Spleen (tissue), 11 donors: ENCODE data around the gene UBE3B. TPM values are rescaled to one million over a fixed set of nuclear protein-coding genes. Genes with fewer than 3 reads are reported as not detected.

Experiments used
- DNase-seq: peaks from one replicate; pipeline ENCODE4 v3.0.0-alpha.2; 2020
- H3K27ac ChIP-seq, 8 donors: fragments of 200-600 bp; sonication (generic) in 7 of 8; 1 replicate in 4 of 8; 2 replicates in 4 of 8; pipeline versions ENCODE4 v1.5.0 to v1.8.0; 2016 to 2021; ENCODE audit warnings: inconsistent platforms in 4 of 8, mild to moderate bottlenecking in 4 of 8, moderate library complexity in 1 of 8
- H3K27me3 ChIP-seq, 7 donors: fragments of 200-600 bp; sonication (generic) in 6 of 7; replicated peaks in 1 of 7; 1 replicate in 4 of 7; 2 replicates in 3 of 7; pipeline versions ENCODE4 v1.5.0 to v1.8.0; 2016 to 2021; ENCODE audit warnings: inconsistent platforms in 3 of 7, mild to moderate bottlenecking in 1 of 7
- H3K36me3 ChIP-seq, 6 donors: fragments of 200-600 bp; sonication (generic) in 5 of 6; 1 replicate in 4 of 6; 2 replicates in 2 of 6; pipeline versions ENCODE4 v1.5.0 to v1.8.0; 2016 to 2021; ENCODE audit warnings: inconsistent platforms in 2 of 6
- H3K4me1 ChIP-seq, 6 donors: fragments of 200-600 bp; sonication (generic) in 5 of 6; 1 replicate in 3 of 6; 2 replicates in 3 of 6; pipeline versions ENCODE4 v1.5.0 to v1.8.0; 2016 to 2021; ENCODE audit warnings: inconsistent platforms in 3 of 6
- H3K4me3 ChIP-seq, 8 donors: fragments of 200-600 bp; sonication (generic) in 7 of 8; 1 replicate in 4 of 8; 2 replicates in 4 of 8; pipeline versions ENCODE4 v1.5.0 to v1.8.0; 2016 to 2021; ENCODE audit warnings: inconsistent platforms in 4 of 8, mild to moderate bottlenecking in 4 of 8, moderate library complexity in 2 of 8
- H3K9me3 ChIP-seq, 8 donors: fragments of 200-600 bp; sonication (generic) in 7 of 8; 1 replicate in 4 of 8; 2 replicates in 4 of 8; pipeline versions ENCODE4 v1.5.0 to v1.8.0; 2016 to 2021; ENCODE audit warnings: inconsistent platforms in 4 of 8
- CTCF ChIP-seq, 11 experiments: fragments of 200-600 bp in 7 of 11; fragments of 450-650 bp in 4 of 11; sonication (generic) in 4 of 11; IDR thresholded peaks in 8 of 11; conservative IDR thresholded peaks in 3 of 11; 1 replicate in 7 of 11; 2 replicates in 4 of 11; pipeline versions ENCODE4 v1.4.0 to v1.8.0; 2016 to 2021; ENCODE audit warnings: antibody characterized with exemption in 11 of 11, inconsistent platforms in 4 of 11, mild to moderate bottlenecking in 1 of 11
- POLR2A ChIP-seq, 3 donors: fragments of 450-650 bp; IDR thresholded peaks; one replicate each; pipeline ENCODE4 v1.5.1; 2017; ENCODE audit warnings: antibody characterized with exemption in 3 of 3, mild to moderate bottlenecking in 1 of 3
- POLR2AphosphoS5 ChIP-seq, 3 donors: sonication (generic); formaldehyde crosslinking; IDR thresholded peaks; one replicate each; pipeline ENCODE4 v1.5.1; 2017; ENCODE audit warnings: antibody characterized with exemption in 3 of 3
- WGBS, 5 donors: extraction: QIAGEN DNeasy Blood & Tissue Kit in 3 of 5; methylation state at CpG; one replicate each; pipeline versions ENCODE4 v1.1.5 to v1.1.7; 2013 to 2018; 5-methylcytosine and 5-hydroxymethylcytosine counted together
- intact Hi-C: fragments of 100-400 bp; cut with DNase I; formaldehyde crosslinking; loops from one replicate; pipeline ENCODE4 v1.15.0; 2023; ENCODE audit warnings: low total_unique reads
- polyA plus RNA-seq, 3 donors: library from polyadenylated mRNA; stranded (reverse); fragments of 200-250 nt; gene quantifications; one replicate each; pipeline ENCODE4 v1.2.1, GENCODE V29; 2013
- total RNA-seq, 7 donors: library from RNA; depleted of rRNA in 3 of 7; stranded (reverse); fragments of >200 nt in 3 of 7; fragmentation: NEBNext Ultra II Directional in 4 of 7; extraction: Animal tissue kit (Norgen Biotek cat#: 25700) in 4 of 7; gene quantifications; one replicate each; pipeline versions ENCODE4 v1.1.0 to v1.2.1, GENCODE V29; 2016 to 2021
- donor health status: healthy with polysubstance abuse.
- donor health status: DM: no; HTN: no; CAD: no; lungs with moderate emphysema.
- donor health status: DM: no; HTN: no; CAD: no.
- donor health status: Bipolar disorder and iron deficiency.
- donor health status: healthy.
- donor health status: DM: no; HTN: no; CAD: no.
- donor health status: DM: yes; HTN: yes; CAD: no.

Gene UBE3B
- total and polyA plus RNA-seq, 10 donors: 5.7 to 63.1 (median 42.3) TPM

- no peaks in the 10 kb centered on the region for H3K4me1 ChIP-seq
- H3K4me3 ChIP-seq: no peak overlapping the region
- DNase-seq: no peak
- peaks cover 11 to 100% (median 100%) of the 10 kb centered on the region in 6 donors for H3K36me3 ChIP-seq
- no peak overlapping the region for H3K27ac ChIP-seq
- H3K9me3 ChIP-seq: no peaks in the 10 kb centered on the region
- intact Hi-C loops: no loop called here
- H3K27me3 ChIP-seq: no peaks in the 10 kb centered on the region
- WGBS, 5 donors: 72 to 96% (median 77%) methylated on average over 3 of the region's 3 CpGs
- no peak for TF ChIP-seq POLR2A (IDR thresholded peaks at IDR 0.05)
- TF ChIP-seq POLR2AphosphoS5 (IDR thresholded peaks at IDR 0.05): no peak
- no peak for TF ChIP-seq CTCF (IDR thresholded peaks at IDR 0.05 in 8 of 11, conservative IDR thresholded peaks at IDR 0.05 in 3 of 11)
Measured at GRCh38 chr12:109503611-109504010, 26.2 kb downstream of the UBE3B start.

- Histone ChIP-seq H3K27ac (no peak overlapping the region), H3K4me3 (no peak overlapping the region), H3K36me3 (peaks cover 11 to 100% (median 97%) of the 10 kb centered on the region in 6 donors), H3K27me3 (no peaks in the 10 kb centered on the region), H3K4me1 (no peaks in the 10 kb centered on the region), H3K9me3 (no peaks in the 10 kb centered on the region)
- 70 to 100% (median 79%) methylated on average over 1 of the region's 1 CpG for WGBS, 5 donors
- TF ChIP-seq CTCF (IDR thresholded peaks at IDR 0.05 in 8 of 11, conservative IDR thresholded peaks at IDR 0.05 in 3 of 11) (no peak), POLR2AphosphoS5 (IDR thresholded peaks at IDR 0.05) (no peak), POLR2A (IDR thresholded peaks at IDR 0.05) (no peak)
- no peak for DNase-seq
- intact Hi-C loops: no loop called here
Measured at GRCh38 chr12:109504068-109504467, 26.6 kb downstream of the UBE3B start.

- Histone ChIP-seq H3K36me3 (peaks cover under 1 to 100% (median 91%) of the 10 kb centered on the region in 6 donors), H3K27ac (peak overlapping the region in 5 of 8 donors; percentile 24 to 51 (median 47)), H3K4me1 (no peaks in the 10 kb centered on the region), H3K9me3 (no peaks in the 10 kb centered on the region), H3K27me3 (no peaks in the 10 kb centered on the region), H3K4me3 (no peak overlapping the region)
- intact Hi-C loops: no loop called here
- TF ChIP-seq POLR2AphosphoS5 (IDR thresholded peaks at IDR 0.05): peak; percentile 39 to 58 (median 51)
- no peak for TF ChIP-seq CTCF (IDR thresholded peaks at IDR 0.05 in 8 of 11, conservative IDR thresholded peaks at IDR 0.05 in 3 of 11)
- no peak for TF ChIP-seq POLR2A (IDR thresholded peaks at IDR 0.05)
- 63 to 95% (median 82%) methylated on average over 15 of the region's 15 CpGs for WGBS, 5 donors
- DNase-seq: no peak
Measured at GRCh38 chr12:109510196-109510595, 32.8 kb downstream of the UBE3B start.

GRCh38 chr12:109512608-109513007, 35.2 kb downstream of the UBE3B start:
- Histone ChIP-seq H3K36me3 (peaks cover 0 to 100% (median 91%) of the 10 kb centered on the region in 6 donors), H3K27ac (no peak overlapping the region), H3K4me3 (no peak overlapping the region), H3K9me3 (no peaks in the 10 kb centered on the region), H3K4me1 (no peaks in the 10 kb centered on the region), H3K27me3 (no peaks in the 10 kb centered on the region)
- TF ChIP-seq CTCF (IDR thresholded peaks at IDR 0.05 in 8 of 11, conservative IDR thresholded peaks at IDR 0.05 in 3 of 11) (no peak), POLR2AphosphoS5 (IDR thresholded peaks at IDR 0.05) (no peak), POLR2A (IDR thresholded peaks at IDR 0.05) (no peak)
- no peak for DNase-seq
- WGBS, 5 donors: 61 to 88% (median 75%) methylated on average over 1 of the region's 1 CpG
- intact Hi-C loops: no loop called here
